ENCODE measurements around the gene IDUA.

The IDUA gene

GRCh38 chr4:1036976-1037810, 50.3 kb downstream of the IDUA start:
- TF ChIP-seq GATA2 (IDR thresholded peaks at IDR 0.05; ENCODE audit: low read depth, low read length) (no peak), GATA3 (IDR thresholded peaks at IDR 0.05; ENCODE audit: low read depth, low read length) (no peak)

GRCh38 chr4:1038948-1039492, 52.2 kb downstream of the IDUA start:
- no peak for TF ChIP-seq GATA3 (IDR thresholded peaks at IDR 0.05; ENCODE audit: low read depth, low read length)

GRCh38 chr4:1039493-1040343, 52.9 kb downstream of the IDUA start:
- TF ChIP-seq GATA3 (IDR thresholded peaks at IDR 0.05; ENCODE audit: low read depth, low read length) (no peak), GATA2 (IDR thresholded peaks at IDR 0.05; ENCODE audit: low read depth, low read length) (no peak)

- TF ChIP-seq GATA2 (IDR thresholded peaks at IDR 0.05; ENCODE audit: low read depth, low read length), result no peak
- no peak for TF ChIP-seq GATA3 (IDR thresholded peaks at IDR 0.05; ENCODE audit: low read depth, low read length)
These were observed 53.7 kb downstream of the IDUA start for GRCh38 chr4:1040344-1041146.

GRCh38 chr4:1041147-1041935, 54.5 kb downstream of the IDUA start:
- TF ChIP-seq GATA3 (IDR thresholded peaks at IDR 0.05; ENCODE audit: low read depth, low read length) (no peak), GATA2 (IDR thresholded peaks at IDR 0.05; ENCODE audit: low read depth, low read length) (no peak)

GRCh38 chr4:1041936-1042330, 55.1 kb downstream of the IDUA start:
- TF ChIP-seq GATA2 (IDR thresholded peaks at IDR 0.05; ENCODE audit: low read depth, low read length), result no peak
- no peak for TF ChIP-seq GATA3 (IDR thresholded peaks at IDR 0.05; ENCODE audit: low read depth, low read length)

- TF ChIP-seq GATA2 (IDR thresholded peaks at IDR 0.05; ENCODE audit: low read depth, low read length) (no peak), GATA3 (IDR thresholded peaks at IDR 0.05; ENCODE audit: low read depth, low read length) (no peak)
These were observed 55.7 kb downstream of the IDUA start for GRCh38 chr4:1042352-1043055.

GRCh38 chr4:1043162-1043561, 56.3 kb downstream of the IDUA start:
- no peak for TF ChIP-seq GATA3 (IDR thresholded peaks at IDR 0.05; ENCODE audit: low read depth, low read length)
- no peak for TF ChIP-seq GATA2 (IDR thresholded peaks at IDR 0.05; ENCODE audit: low read depth, low read length)

- no peak for TF ChIP-seq GATA2 (IDR thresholded peaks at IDR 0.05; ENCODE audit: low read depth, low read length)
- no peak for TF ChIP-seq GATA3 (IDR thresholded peaks at IDR 0.05; ENCODE audit: low read depth, low read length)
These were observed 57.0 kb downstream of the IDUA start for GRCh38 chr4:1043651-1044468.

GRCh38 chr4:1044469-1045192, 57.8 kb downstream of the IDUA start:
- TF ChIP-seq GATA2 (IDR thresholded peaks at IDR 0.05; ENCODE audit: low read depth, low read length) (no peak), GATA3 (IDR thresholded peaks at IDR 0.05; ENCODE audit: low read depth, low read length) (no peak)

- TF ChIP-seq GATA2 (IDR thresholded peaks at IDR 0.05; ENCODE audit: low read depth, low read length) (no peak), GATA3 (IDR thresholded peaks at IDR 0.05; ENCODE audit: low read depth, low read length) (no peak)
These were observed 58.4 kb downstream of the IDUA start for GRCh38 chr4:1045193-1045594.

Measured in SH-SY5Y (cell line).